HepG2 (cell line): ENCODE results near the gene U2AF2. TPM values are rescaled to one million over a fixed set of nuclear protein-coding genes. Genes with fewer than 3 reads are reported as not detected.

ENCODE experiments used
- ATF4 ChIP-seq, 2 experiments: fragments of 450-650 bp in 1 of 2; sonication (generic) in 1 of 2; formaldehyde crosslinking; IDR thresholded peaks; 2 replicates each; pipeline versions ENCODE4 v1.5.0 to v1.8.0; 2020 to 2022; ENCODE audit warnings: mild to moderate bottlenecking in 1 of 2, missing genetic modification reagents in 1 of 2
- DR1 ChIP-seq: sonication (generic); formaldehyde crosslinking; IDR thresholded peaks from 2 replicates; pipeline ENCODE4 v1.8.0; 2021; ENCODE audit warnings: mild to moderate bottlenecking, missing genetic modification reagents, inconsistent platforms
- HNRNPK ChIP-seq: fragments of 200-400 bp; formaldehyde crosslinking; IDR thresholded peaks from 2 replicates; pipeline ENCODE4 v1.6.1; 2018; ENCODE audit warnings: low read length, low read depth, moderate library complexity, mild to moderate bottlenecking; ENCODE audit not compliant: poor library complexity, severe bottlenecking
- KAT8 ChIP-seq: IDR thresholded peaks from 2 replicates; pipeline ENCODE4 v1.6.1; 2016; ENCODE audit warnings: missing genetic modification reagents, missing compliant biosample characterization
- POLR2A ChIP-seq, 2 experiments: IDR thresholded peaks; 2 replicates each; pipeline ENCODE4 v1.6.1; 2011; ENCODE audit warnings: low read depth in 2 of 2, low read length in 2 of 2, mild to moderate bottlenecking in 1 of 2, moderate library complexity in 1 of 2; ENCODE audit not compliant: insufficient read depth in 1 of 2
- RCOR2 ChIP-seq: IDR thresholded peaks from 2 replicates; pipeline ENCODE4 v1.6.1; 2016; ENCODE audit warnings: missing biosample characterization, missing genetic modification reagents
- SP1 ChIP-seq, 2 experiments: fragments of 450-650 bp in 1 of 2; sonication (generic) in 1 of 2; formaldehyde crosslinking in 1 of 2; IDR thresholded peaks; 2 replicates each; pipeline versions ENCODE4 v1.4.0 to v1.6.1; 2016 to 2020; ENCODE audit warnings: missing genetic modification reagents in 1 of 2
- YY1 ChIP-seq: IDR thresholded peaks from 2 replicates; pipeline ENCODE4 v1.6.1; 2011; ENCODE audit warnings: low read length, low read depth, moderate library complexity, mild to moderate bottlenecking; ENCODE audit not compliant: insufficient read depth, insufficient replicate concordance
- ZNF737 ChIP-seq: sonication (generic); formaldehyde crosslinking; IDR thresholded peaks from 2 replicates; pipeline ENCODE4 v1.5.0; 2020; ENCODE audit warnings: missing genetic modification reagents, mild to moderate bottlenecking, borderline replicate concordance
- polyA plus RNA-seq, 8 experiments: library from polyadenylated mRNA; depleted of rRNA in 3 of 8; stranded (reverse) in 7 of 8; unstranded in 1 of 8; fragments of >200 nt; fragmentation: Illumina TruSeq in 4 of 8; extraction: Trizol in 4 of 8; gene quantifications; 2 replicates each; pipeline versions ENCODE4 v1.2.1 to v1.2.3, GENCODE V29; 2011 to 2016; ENCODE audit warnings: low read depth in 4 of 8, missing spikeins in 1 of 8, mixed read lengths in 1 of 8; ENCODE audit not compliant: insufficient read depth in 1 of 8
- total RNA-seq, 5 experiments: library from RNA; depleted of rRNA; stranded (reverse); fragments of >200 nt; fragmentation: Illumina TruSeq; extraction: Trizol; gene quantifications; 2 replicates each; pipeline ENCODE4 v1.2.3, GENCODE V29; 2016; ENCODE audit warnings: low read depth in 1 of 5
- TF ChIP-seq, protein P1 (sequence below): sonication (generic); formaldehyde crosslinking; IDR thresholded peaks from 2 replicates; pipeline ENCODE4 v1.8.1; 2022; ENCODE audit warnings: low read depth, mild to moderate bottlenecking, missing genetic modification reagents
- TF ChIP-seq, protein P2 (sequence below): IDR thresholded peaks from 2 replicates; pipeline ENCODE4 v1.6.1; 2018; ENCODE audit warnings: missing genetic modification reagents
- TF ChIP-seq, protein P3 (sequence below): sonication (generic); formaldehyde crosslinking; IDR thresholded peaks from 2 replicates; pipeline ENCODE4 v1.4.0; 2020; ENCODE audit warnings: missing genetic modification reagents
- TF ChIP-seq, protein P4 (sequence below): sonication (generic); formaldehyde crosslinking; IDR thresholded peaks from 2 replicates; pipeline ENCODE4 v1.4.0; 2020; ENCODE audit warnings: missing genetic modification reagents, mild to moderate bottlenecking, borderline replicate concordance
- TF ChIP-seq, protein P5 (sequence below): sonication (generic); formaldehyde crosslinking; IDR thresholded peaks from 2 replicates; pipeline ENCODE4 v1.4.0; 2020; ENCODE audit warnings: missing genetic modification reagents, mild to moderate bottlenecking, borderline replicate concordance

Gene U2AF2
- total and polyA plus RNA-seq, 2 of the 13 experiments (the other 11 are each of a cell fraction or from before 2014, with no cell fraction given), result 84.3 to 124 TPM

GRCh38 chr19:55605207-55605636 is 49.6 kb upstream of the U2AF2 start (continued):
- TF ChIP-seq ATF4 (CRISPR knock-in tag; IDR thresholded peaks at IDR 0.05) (no peak), DR1 (CRISPR knock-in tag) (0 out of 2 replicates have a peak, but pooled peaks have one; percentile 29), KAT8 (CRISPR knock-in tag) (peak; percentile 70; the same call in 1 of the 2 replicates), ZNF737 (CRISPR knock-in tag) (no peak), YY1 (peak; percentile 79), HNRNPK (peak; percentile 50), RCOR2 (CRISPR knock-in tag) (no peak), POLR2A (IDR thresholded peaks at IDR 0.05; ENCODE audit: insufficient read depth in 1 of 2, low read depth in 2 of 2, low read length in 2 of 2) (peak; percentile 66 to 72; a peak in 3 of 4 replicates), SP1 (IDR thresholded peaks at IDR 0.05) (no peak), SP1 (CRISPR knock-in tag; IDR thresholded peaks at IDR 0.05) (peak; percentile 69)
- TF ChIP-seq, protein P1, sequence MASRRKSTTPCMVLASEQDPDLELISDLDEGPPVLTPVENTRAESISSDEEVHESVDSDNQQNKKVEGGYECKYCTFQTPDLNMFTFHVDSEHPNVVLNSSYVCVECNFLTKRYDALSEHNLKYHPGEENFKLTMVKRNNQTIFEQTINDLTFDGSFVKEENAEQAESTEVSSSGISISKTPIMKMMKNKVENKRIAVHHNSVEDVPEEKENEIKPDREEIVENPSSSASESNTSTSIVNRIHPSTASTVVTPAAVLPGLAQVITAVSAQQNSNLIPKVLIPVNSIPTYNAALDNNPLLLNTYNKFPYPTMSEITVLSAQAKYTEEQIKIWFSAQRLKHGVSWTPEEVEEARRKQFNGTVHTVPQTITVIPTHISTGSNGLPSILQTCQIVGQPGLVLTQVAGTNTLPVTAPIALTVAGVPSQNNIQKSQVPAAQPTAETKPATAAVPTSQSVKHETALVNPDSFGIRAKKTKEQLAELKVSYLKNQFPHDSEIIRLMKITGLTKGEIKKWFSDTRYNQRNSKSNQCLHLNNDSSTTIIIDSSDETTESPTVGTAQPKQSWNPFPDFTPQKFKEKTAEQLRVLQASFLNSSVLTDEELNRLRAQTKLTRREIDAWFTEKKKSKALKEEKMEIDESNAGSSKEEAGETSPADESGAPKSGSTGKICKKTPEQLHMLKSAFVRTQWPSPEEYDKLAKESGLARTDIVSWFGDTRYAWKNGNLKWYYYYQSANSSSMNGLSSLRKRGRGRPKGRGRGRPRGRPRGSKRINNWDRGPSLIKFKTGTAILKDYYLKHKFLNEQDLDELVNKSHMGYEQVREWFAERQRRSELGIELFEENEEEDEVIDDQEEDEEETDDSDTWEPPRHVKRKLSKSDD, result no peak
- TF ChIP-seq, protein P2, sequence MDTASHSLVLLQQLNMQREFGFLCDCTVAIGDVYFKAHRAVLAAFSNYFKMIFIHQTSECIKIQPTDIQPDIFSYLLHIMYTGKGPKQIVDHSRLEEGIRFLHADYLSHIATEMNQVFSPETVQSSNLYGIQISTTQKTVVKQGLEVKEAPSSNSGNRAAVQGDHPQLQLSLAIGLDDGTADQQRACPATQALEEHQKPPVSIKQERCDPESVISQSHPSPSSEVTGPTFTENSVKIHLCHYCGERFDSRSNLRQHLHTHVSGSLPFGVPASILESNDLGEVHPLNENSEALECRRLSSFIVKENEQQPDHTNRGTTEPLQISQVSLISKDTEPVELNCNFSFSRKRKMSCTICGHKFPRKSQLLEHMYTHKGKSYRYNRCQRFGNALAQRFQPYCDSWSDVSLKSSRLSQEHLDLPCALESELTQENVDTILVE (CRISPR knock-in tag), result peak; percentile 95
- TF ChIP-seq, protein P3, sequence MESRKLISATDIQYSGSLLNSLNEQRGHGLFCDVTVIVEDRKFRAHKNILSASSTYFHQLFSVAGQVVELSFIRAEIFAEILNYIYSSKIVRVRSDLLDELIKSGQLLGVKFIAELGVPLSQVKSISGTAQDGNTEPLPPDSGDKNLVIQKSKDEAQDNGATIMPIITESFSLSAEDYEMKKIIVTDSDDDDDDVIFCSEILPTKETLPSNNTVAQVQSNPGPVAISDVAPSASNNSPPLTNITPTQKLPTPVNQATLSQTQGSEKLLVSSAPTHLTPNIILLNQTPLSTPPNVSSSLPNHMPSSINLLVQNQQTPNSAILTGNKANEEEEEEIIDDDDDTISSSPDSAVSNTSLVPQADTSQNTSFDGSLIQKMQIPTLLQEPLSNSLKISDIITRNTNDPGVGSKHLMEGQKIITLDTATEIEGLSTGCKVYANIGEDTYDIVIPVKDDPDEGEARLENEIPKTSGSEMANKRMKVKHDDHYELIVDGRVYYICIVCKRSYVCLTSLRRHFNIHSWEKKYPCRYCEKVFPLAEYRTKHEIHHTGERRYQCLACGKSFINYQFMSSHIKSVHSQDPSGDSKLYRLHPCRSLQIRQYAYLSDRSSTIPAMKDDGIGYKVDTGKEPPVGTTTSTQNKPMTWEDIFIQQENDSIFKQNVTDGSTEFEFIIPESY (CRISPR knock-in tag), result no peak
- TF ChIP-seq, protein P4, sequence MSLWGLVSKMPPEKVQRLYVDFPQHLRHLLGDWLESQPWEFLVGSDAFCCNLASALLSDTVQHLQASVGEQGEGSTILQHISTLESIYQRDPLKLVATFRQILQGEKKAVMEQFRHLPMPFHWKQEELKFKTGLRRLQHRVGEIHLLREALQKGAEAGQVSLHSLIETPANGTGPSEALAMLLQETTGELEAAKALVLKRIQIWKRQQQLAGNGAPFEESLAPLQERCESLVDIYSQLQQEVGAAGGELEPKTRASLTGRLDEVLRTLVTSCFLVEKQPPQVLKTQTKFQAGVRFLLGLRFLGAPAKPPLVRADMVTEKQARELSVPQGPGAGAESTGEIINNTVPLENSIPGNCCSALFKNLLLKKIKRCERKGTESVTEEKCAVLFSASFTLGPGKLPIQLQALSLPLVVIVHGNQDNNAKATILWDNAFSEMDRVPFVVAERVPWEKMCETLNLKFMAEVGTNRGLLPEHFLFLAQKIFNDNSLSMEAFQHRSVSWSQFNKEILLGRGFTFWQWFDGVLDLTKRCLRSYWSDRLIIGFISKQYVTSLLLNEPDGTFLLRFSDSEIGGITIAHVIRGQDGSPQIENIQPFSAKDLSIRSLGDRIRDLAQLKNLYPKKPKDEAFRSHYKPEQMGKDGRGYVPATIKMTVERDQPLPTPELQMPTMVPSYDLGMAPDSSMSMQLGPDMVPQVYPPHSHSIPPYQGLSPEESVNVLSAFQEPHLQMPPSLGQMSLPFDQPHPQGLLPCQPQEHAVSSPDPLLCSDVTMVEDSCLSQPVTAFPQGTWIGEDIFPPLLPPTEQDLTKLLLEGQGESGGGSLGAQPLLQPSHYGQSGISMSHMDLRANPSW (CRISPR knock-in tag), result no peak
- TF ChIP-seq, protein P5, sequence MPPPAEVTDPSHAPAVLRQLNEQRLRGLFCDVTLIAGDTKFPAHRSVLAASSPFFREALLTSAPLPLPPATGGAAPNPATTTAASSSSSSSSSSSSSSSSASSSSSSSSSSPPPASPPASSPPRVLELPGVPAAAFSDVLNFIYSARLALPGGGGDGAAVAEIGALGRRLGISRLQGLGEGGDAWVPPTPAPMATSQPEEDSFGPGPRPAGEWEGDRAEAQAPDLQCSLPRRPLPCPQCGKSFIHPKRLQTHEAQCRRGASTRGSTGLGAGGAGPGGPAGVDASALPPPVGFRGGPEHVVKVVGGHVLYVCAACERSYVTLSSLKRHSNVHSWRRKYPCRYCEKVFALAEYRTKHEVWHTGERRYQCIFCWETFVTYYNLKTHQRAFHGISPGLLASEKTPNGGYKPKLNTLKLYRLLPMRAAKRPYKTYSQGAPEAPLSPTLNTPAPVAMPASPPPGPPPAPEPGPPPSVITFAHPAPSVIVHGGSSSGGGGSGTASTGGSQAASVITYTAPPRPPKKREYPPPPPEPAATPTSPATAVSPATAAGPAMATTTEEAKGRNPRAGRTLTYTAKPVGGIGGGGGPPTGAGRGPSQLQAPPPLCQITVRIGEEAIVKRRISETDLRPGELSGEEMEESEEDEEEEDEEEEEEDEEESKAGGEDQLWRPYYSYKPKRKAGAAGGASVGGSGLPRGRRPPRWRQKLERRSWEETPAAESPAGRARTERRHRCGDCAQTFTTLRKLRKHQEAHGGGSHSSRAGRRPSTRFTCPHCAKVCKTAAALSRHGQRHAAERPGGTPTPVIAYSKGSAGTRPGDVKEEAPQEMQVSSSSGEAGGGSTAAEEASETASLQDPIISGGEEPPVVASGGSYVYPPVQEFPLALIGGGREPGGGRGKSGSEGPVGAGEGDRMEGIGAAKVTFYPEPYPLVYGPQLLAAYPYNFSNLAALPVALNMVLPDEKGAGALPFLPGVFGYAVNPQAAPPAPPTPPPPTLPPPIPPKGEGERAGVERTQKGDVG (CRISPR knock-in tag), result no peak
